IPS-20b (cell line): Measurements from ENCODE around the gene SH2D6.

ENCODE experiments used
- H3K27ac ChIP-seq: one replicate; pipeline ENCODE4 v1.5.1; 2013; ENCODE audit warnings: low read length
- H3K27me3 ChIP-seq: 2 replicates; pipeline ENCODE4 v1.6.1; 2013; ENCODE audit warnings: mild to moderate bottlenecking, low read length, inconsistent platforms; ENCODE audit not compliant: insufficient read depth
- H3K36me3 ChIP-seq: 2 replicates; pipeline ENCODE4 v1.6.1; 2013; ENCODE audit warnings: low read depth, mild to moderate bottlenecking, inconsistent platforms, low read length, moderate library complexity; ENCODE audit not compliant: insufficient read depth
- H3K4me1 ChIP-seq: 2 replicates; pipeline ENCODE4 v1.6.1; 2013; ENCODE audit warnings: mild to moderate bottlenecking, control low read depth, inconsistent platforms, low read length, moderate library complexity; ENCODE audit not compliant: insufficient read depth
- H3K4me3 ChIP-seq: 2 replicates; pipeline ENCODE4 v1.5.1; 2013; ENCODE audit warnings: mild to moderate bottlenecking, low read length, inconsistent platforms
- H3K9ac ChIP-seq: 2 replicates; pipeline ENCODE4 v1.6.1; 2013; ENCODE audit warnings: low read depth, mild to moderate bottlenecking, inconsistent platforms, low read length, moderate library complexity
- H3K9me3 ChIP-seq: 2 replicates; pipeline ENCODE4 v1.6.1; 2013; ENCODE audit warnings: mild to moderate bottlenecking, low read depth, low read length, inconsistent platforms; ENCODE audit not compliant: insufficient read depth

Gene SH2D6

DNA sequence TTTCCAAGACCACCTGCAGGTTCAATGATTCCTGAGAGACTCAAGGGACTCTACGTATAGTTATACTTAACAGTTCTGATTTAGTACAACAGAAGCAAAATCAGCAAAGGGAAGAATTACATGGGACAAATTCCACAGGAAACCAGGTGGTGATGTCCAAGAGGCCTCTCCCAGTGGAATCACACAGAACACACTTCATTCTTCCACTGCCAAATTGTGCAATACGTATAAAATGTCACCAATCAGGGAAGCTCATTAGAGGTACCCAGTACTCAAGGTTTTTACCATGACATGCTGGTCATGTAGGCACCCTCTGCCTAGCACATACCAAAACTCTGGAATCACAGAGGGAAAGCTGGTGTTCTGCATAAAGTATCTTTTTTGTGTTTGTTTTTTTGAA is 30.8 kb upstream of the SH2D6 start:
- peaks cover 16% of the 10 kb centered on the region; the same call in 1 of the 2 replicates for H3K36me3 ChIP-seq
- no peaks in the 10 kb centered on the region for H3K27me3 ChIP-seq
- no peaks in the 10 kb centered on the region for H3K9me3 ChIP-seq
- H3K4me3 ChIP-seq = no peak overlapping the region
- no peak overlapping the region for H3K9ac ChIP-seq
- peaks cover 8% of the 10 kb centered on the region; the same call in 1 of the 2 replicates for H3K4me1 ChIP-seq
- no peak overlapping the region for H3K27ac ChIP-seq

- Histone ChIP-seq H3K27me3 (no peaks in the 10 kb centered on the region), H3K36me3 (peaks cover 16% of the 10 kb centered on the region; the same call in 1 of the 2 replicates), H3K9ac (no peak overlapping the region), H3K27ac (no peak overlapping the region), H3K4me1 (peaks cover 8% of the 10 kb centered on the region; the same call in 1 of the 2 replicates), H3K9me3 (no peaks in the 10 kb centered on the region), H3K4me3 (no peak overlapping the region)
Observed at GRCh38 chr2:85388878-85389538, 29.5 kb upstream of the SH2D6 start.

GRCh38 chr2:85390941-85391669 is 27.4 kb upstream of the SH2D6 start:
- Histone ChIP-seq H3K36me3 (peaks cover 16% of the 10 kb centered on the region; the same call in 1 of the 2 replicates), H3K9me3 (no peaks in the 10 kb centered on the region), H3K27ac (no peak overlapping the region), H3K4me3 (no peak overlapping the region), H3K9ac (no peak overlapping the region), H3K4me1 (peaks cover 4% of the 10 kb centered on the region; the same call in 1 of the 2 replicates), H3K27me3 (no peaks in the 10 kb centered on the region)

DNA sequence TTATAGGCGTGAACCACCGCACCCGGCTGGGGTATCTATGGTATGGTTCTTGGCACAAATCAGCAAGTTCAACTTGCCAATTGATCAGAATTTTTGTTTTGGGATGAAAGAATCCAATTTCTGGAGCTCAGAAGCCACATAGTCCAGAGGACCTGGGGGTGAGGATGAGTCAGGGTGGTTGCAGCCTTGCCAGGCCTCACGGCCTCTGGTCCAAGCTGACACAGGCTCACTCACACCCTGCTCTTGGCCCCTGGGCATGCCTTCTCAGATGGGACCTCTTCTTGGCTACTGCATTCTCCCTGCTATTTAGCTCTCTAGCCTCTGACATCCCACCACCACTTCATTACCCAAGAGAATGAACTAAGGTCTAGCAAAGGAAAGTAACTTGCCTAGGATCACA is 24.7 kb upstream of the SH2D6 start:
- Histone ChIP-seq H3K36me3 (peaks cover 6% of the 10 kb centered on the region; the same call in 1 of the 2 replicates), H3K9me3 (no peaks in the 10 kb centered on the region), H3K27me3 (no peaks in the 10 kb centered on the region), H3K9ac (no peak overlapping the region; the same call in 1 of the 2 replicates), H3K4me3 (no peak overlapping the region), H3K4me1 (peaks cover 4% of the 10 kb centered on the region; the same call in 1 of the 2 replicates), H3K27ac (no peak overlapping the region)

DNA sequence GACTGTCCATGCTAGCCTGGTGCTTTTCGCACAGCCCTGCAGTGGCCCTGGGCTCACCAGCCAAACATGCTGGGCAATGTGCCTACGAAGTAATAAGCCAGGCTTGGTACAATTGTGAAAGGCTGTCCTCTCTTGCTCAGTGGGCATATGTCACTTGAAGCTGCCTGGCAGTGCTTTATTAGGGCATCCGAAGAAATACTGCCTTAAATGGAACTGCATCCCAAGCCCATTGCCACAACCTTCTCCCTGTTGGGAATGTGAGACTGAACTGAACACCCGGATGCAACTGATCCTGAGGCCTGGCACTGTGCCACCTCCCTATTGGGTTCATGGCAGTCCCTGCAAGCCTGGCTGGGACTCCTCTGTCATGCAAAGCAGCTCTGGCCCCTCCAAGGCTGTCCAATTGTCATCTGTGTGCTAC is 24.2 kb upstream of the SH2D6 start:
- no peaks in the 10 kb centered on the region for H3K27me3 ChIP-seq
- H3K4me1 ChIP-seq = peaks cover 4% of the 10 kb centered on the region; the same call in 1 of the 2 replicates
- no peak overlapping the region for H3K4me3 ChIP-seq
- H3K9ac ChIP-seq = no peak overlapping the region; the same call in 1 of the 2 replicates
- no peak overlapping the region for H3K27ac ChIP-seq
- peaks cover 6% of the 10 kb centered on the region; the same call in 1 of the 2 replicates for H3K36me3 ChIP-seq
- H3K9me3 ChIP-seq = no peaks in the 10 kb centered on the region

DNA sequence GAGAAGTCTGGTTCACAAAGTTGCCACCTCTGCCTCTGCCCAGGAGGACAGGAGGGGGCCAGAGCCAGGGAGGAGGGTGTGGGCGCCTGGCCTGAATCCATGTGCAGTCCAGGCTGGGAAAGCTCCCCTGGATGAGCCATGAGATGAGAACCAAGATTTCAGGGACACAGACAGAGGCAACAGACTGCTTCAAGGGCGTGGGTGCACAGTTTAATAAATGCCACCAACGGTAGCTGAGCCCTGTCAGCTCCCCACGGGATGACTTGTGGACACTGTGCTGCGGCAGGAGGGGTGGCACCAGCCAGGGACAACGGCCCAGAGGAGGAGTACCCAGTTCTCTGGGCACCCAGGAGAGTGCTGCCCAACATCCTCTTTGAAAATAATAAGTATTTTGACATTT is 23.5 kb upstream of the SH2D6 start:
- Histone ChIP-seq H3K9me3 (no peaks in the 10 kb centered on the region), H3K9ac (no peak overlapping the region), H3K4me3 (no peak overlapping the region), H3K27me3 (no peaks in the 10 kb centered on the region), H3K36me3 (peaks cover 1% of the 10 kb centered on the region; the same call in 1 of the 2 replicates), H3K27ac (no peak overlapping the region), H3K4me1 (peaks cover 4% of the 10 kb centered on the region; the same call in 1 of the 2 replicates)

- no peak overlapping the region for H3K27ac ChIP-seq
- peaks cover 4% of the 10 kb centered on the region; the same call in 1 of the 2 replicates for H3K4me1 ChIP-seq
- no peak overlapping the region; the same call in 1 of the 2 replicates for H3K9ac ChIP-seq
- H3K4me3 ChIP-seq = no peak overlapping the region
- no peaks in the 10 kb centered on the region for H3K9me3 ChIP-seq
- no peaks in the 10 kb centered on the region for H3K27me3 ChIP-seq
- H3K36me3 ChIP-seq = no peaks in the 10 kb centered on the region
Observed at GRCh38 chr2:85395912-85396475, 22.5 kb upstream of the SH2D6 start.

DNA sequence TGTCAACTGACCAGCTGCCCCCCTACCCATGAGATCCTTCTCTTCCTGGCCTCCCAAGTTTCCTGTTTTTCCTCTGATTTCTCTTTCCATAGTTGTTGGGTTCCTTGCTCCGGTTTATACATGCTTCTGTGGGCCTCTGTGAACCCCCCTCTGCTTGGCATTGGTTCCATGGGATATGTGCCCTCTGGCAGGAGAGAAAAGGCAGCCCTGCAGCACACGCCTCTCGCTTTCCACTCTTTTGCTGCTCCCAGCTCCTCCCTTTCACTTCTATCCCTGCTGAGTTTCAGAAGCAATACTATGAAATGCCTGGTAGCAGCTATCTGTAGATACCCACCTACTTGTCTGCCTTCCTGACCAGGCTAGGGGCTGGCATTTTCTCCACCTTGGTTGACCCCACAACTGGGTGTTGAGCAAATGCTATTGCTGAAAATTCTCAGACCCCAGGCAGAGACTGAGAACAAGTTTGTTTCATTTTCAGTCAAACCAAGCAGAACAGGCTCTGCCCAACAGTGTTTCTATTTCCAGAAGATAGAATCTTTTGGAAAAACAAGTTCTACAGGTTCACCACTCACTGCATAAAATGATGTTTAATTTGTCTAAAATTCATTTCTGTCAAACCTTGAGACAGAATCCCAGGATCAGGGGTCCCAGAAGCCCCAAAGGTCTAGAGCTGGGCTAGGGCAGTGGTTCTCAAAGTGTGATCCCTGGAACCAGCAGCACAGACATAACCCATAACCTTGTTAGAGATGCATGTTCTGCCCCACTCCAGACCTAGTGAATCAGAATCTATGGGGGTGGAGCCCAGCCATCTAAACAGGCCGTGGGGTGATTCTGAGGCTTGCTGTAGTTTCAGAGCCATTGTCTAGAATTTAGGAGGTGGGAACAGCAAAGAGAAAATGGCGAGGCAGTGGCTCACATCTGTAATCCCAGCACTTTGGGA is 21.7 kb upstream of the SH2D6 start:
- Histone ChIP-seq H3K27ac (no peak overlapping the region), H3K36me3 (no peaks in the 10 kb centered on the region), H3K4me3 (no peak overlapping the region)

GRCh38 chr2:85397925-85398331 is 20.6 kb upstream of the SH2D6 start:
- no peaks in the 10 kb centered on the region for H3K27me3 ChIP-seq
- no peaks in the 10 kb centered on the region for H3K36me3 ChIP-seq
- no peak overlapping the region for H3K4me3 ChIP-seq
- no peaks in the 10 kb centered on the region for H3K9me3 ChIP-seq
- no peak overlapping the region for H3K9ac ChIP-seq
- H3K27ac ChIP-seq = no peak overlapping the region
- H3K4me1 ChIP-seq = no peaks in the 10 kb centered on the region

More for the DNA sequence above, 21.7 kb upstream of the SH2D6 start:
- Histone ChIP-seq H3K4me1 (peaks cover under 1% of the 10 kb centered on the region; the same call in 1 of the 2 replicates), H3K9ac (no peak overlapping the region), H3K27me3 (no peaks in the 10 kb centered on the region), H3K9me3 (no peaks in the 10 kb centered on the region)

DNA sequence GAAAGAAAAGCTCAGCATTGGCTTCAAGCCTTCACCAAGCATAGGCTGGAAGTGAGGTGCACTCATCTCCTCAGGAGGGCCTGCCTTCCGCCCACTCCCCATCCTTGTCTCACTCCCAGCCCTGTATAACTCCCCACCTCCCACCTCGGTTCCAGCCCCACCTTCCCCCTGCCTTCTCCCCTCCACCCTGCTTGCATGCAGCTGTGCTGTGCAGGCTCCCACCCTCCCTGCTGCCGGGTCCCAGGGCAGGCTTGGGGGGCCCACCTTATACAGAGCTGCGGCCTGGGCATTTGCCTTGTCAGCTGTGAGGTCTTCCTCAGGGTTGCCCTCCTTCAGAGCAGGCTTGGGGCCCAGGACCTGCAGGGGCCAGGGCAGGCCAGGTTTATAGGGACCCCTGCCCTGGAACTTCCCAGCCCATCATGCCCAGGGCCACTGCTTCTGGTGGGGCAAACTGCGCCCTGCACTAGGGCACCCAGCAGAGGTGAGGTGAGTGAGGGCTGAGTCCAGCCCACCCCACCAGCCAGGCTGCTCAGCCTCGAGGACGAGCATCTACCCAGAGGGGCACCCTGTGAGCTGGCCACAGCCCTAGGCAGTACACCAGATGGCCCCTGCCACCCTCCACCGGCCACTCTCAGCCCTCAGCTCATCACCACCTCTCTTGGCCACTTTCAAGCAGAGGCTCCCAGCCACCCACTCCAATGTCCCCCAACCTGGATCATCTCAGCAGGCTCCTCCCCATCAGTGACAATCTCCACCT is 19.9 kb upstream of the SH2D6 start:
- Histone ChIP-seq H3K27me3 (no peaks in the 10 kb centered on the region), H3K9ac (no peak overlapping the region), H3K9me3 (no peaks in the 10 kb centered on the region), H3K27ac (no peak overlapping the region), H3K4me3 (no peak overlapping the region), H3K36me3 (no peaks in the 10 kb centered on the region), H3K4me1 (no peaks in the 10 kb centered on the region)
